HG03025 (cell line): ENCODE results near the gene KLF13.

Source experiments
- ATAC-seq: cut with Tn5 transposase; IDR thresholded peaks from one replicate; pipeline ENCODE4 v1.9.1; 2021; ENCODE audit warnings: mild to moderate bottlenecking, moderate library complexity; ENCODE audit not compliant: unreplicated experiment, low FRiP score

KLF13 gene

DNA sequence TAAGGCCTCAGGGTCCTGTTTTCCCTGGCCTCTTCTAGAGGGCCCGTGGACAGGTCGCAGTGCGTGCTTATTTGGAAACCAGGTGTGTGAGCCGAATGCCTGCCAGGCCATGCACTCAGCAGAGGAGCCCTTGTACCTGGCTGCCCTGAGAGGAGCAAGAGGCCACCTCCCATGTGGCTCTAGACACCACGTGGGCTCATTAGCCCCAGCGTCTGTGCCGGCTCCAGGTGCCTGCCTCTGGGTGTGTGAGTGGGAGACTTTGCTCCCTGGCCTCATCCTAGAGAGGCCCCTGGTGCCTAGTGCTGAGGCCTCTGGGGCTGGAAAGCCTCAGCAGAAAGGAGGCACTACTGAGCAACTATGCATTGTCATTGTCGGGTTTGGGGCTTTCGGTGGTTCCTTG, 50.4 kb downstream of the KLF13 start:
- no peak for ATAC-seq

DNA sequence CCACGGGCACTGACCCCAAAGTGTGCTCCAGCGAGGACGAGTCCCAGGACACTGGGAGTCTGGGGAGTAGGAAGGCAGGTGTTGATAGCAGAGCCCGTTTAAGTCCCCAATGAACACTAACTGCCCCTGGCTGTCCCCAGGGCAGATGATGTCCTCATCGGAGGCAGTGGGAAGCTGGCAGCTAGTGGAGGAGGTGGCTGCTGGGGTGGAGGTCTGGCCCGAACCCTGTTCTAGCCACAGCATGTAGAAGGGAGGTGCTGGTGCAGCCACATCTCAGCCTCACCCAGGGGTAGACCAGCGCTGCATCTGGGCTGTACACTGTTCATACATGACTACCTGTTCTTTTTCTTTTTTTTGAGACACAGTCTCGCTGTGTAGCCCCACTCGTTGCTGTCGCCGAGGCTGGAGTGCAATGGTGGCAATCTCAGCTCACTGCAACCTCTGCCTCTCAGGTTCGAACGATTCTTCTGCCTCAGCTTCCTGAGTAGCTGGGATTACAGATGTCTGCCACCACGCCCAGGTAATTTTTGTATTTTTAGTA, 51.8 kb downstream of the KLF13 start:
- ATAC-seq: no peak

DNA sequence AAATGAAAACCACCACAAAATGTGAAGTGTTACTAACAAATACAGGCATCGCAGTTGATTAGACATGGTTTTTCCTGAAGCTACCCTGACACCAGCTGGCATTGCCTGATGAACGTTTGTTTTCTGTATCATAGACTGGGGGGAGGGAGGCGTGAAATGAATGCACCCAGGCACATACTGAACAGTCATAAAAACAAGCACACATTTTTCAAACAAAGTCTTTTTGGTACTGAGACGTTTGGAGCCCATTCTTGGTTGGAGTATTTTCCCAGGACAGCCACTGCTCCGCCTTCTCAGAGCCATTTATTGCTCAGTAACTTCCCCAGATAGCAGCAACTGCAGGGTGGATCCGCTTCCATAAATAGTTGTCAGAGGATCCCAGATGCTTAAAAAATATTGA, 52.4 kb downstream of the KLF13 start:
- ATAC-seq: no peak

DNA sequence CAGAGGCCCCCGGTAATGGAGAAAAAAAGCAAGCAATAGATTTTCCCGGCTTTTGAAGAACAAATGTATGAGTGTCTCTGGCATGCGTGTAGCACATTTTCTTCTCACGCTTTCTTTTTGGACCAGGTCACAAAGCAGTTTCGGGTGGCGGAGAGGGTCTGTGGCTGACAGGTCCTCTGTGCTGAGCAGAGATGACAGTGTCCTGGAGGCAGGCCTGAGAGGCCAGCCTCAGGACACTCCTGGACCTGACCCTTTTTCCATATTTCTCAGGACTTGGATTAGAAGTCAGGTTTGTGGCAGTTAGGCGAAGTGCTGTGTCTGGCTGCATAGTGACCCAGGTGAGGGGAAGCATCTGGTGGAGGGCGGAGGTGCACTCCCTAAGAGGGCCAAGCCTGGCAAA, 52.9 kb downstream of the KLF13 start:
- ATAC-seq: no peak

DNA sequence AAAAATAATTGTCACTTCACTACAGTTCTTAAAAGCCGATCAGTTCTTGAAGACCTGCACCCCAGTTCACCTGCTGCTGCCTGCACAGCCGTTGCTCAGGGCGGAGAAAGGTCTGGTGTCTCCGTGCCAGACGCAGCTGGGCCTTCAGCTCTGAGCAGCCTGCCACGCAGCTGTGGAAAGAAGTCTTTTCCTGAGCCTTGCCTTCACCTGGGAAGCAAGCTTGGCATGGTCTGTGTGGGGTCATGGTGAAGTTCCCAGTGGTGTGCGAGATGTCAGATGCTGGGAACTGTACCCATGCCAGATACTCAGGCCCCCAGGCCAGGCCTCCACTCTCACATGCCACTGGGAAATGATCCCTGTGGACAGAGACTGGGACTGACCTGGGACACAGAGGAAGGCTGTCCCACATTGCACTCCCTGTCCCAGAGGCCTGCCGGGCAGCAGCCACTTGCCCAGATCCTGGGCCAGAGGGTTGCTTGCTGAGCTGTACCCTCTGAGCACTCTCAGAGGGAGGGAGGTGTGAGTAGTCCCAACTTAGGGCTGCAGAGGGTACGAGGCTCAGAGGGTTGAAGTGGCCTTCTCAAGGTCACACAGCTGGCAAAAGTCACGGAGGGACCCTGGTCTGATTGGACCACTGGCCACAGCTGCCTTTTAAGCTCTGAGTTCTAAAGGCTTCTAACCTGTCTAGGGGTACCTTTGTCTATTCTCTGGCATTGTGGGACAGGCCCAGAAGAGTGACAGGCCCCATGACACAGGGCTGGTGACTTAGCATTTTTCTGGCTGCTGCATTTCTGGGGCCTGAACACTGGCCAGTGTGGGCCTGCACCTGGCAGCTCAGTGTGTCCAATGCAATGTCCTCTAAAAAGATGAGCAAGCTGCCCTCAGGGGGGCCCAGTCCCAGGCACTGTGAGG, 55.4 kb downstream of the KLF13 start:
- ATAC-seq: no peak

DNA sequence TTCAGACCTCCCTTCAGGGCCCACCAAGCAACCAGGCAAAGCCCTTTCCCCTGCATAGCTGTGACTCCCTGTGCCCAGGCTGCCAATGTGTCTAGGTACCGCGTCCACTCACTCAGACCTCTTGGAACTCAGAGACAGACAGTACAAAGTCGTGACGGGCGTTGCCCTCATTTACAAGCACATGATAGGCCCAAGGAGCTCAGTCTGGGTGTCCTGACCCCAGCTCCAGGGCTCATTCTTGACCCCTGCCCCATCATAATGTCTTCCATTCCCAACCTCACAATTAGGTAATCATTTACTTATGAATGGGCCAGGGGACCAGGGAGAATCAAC, 56.0 kb downstream of the KLF13 start:
- no peak for ATAC-seq

DNA sequence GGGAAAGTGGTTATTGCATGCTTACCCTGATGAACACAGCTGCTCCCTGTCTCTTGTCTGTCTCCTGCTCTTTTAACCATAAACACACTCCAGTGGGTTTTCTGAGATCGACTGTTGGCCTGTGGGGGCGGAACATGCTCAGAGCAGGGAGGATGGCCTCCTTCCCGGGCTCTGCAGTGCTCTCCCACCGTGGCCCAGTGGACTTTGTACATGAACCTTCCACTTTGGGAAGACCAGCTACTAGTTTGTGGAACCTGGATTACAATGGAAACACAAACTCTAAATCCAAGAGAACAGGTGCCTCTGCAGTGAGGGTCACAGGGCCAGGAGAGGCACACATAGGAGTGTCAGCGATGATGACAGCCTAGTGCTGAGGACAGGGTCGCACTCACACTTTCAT, 56.5 kb downstream of the KLF13 start:
- no peak for ATAC-seq

DNA sequence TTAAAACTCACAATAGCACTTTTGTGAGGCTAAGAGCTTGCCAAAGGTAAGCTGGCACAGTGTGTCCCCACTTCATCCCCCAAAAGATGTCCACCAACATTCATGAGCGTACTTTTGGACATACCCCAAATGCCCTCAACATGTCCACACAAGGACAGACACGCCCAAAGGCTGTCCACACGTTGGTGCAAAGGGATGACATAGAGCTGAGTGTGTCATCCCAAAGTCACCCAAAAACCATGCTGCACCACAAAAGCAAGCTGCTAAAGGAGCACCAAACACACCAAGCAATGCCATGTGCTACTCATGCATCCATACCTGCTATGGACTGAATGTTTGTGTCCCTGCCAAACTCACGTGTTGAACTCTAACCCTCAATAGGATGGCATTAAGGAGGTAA, 57.9 kb downstream of the KLF13 start:
- ATAC-seq: no peak

DNA sequence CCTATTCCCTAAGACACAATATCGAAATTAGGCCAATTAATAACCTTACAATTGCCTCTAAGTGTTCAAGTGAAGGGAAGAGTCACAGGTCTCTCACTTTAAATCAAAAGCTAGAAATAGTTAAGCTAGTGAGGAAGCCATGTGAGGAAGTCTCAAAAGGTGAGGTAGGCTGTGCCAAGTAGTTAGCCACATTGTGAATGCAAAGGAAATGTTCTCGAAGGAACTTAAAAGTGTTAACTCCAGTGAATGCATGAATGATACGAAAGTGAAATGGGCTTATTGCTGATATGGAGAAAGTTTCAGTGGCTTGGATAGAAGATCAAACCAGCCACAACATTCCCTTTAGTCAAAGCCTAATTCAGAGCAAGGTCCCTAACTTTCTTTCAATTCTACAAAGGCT, 59.1 kb downstream of the KLF13 start:
- ATAC-seq: no peak

DNA sequence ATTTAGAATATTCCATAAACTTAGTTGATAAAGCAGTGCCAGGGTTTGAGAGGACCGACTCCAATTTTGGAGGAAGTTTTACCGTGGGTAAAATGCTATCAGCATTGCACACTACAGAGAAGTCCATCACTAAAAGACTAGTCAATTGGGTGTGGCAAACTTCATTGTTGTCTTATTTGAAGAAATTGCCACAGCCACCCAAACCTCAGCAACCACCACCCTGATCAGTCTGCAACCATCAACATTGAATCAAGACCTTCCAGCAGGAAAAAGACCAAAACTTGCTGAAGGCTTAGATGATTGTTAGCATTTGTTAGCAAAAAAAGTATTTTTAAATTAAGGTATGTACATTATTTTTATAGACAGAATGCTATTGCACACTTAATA, 60.5 kb downstream of the KLF13 start:
- ATAC-seq: no peak

DNA sequence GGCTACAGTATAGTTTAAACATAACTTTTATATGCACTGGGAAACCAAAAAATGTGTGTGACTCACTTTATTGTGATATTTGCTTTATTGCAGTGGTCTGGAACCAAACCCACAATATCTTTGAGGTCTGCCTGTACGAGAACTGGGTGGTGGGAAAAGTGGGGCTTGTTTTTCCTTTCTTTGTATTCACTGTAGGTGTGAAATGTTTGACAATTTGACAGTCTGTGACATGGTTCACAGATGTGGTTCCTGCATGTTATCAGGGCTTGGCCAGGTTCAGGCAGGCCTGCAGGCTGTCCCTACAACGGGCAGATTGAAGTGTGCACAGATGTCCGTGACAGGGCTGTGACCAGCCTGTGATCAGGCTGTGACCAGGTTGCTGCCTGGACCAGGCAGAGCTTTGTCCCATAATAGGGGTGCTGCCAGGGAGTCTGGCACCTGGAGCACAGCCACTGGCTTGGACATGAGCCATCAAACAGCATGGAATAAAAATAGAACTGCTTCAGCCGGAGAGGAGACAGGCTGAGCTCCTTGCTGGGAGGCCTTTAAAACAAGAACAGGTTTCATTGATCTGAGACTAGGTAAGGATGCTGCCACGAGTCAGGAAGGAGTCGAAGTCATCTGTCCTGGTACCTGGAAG, 61.0 kb downstream of the KLF13 start:
- ATAC-seq: no peak

DNA sequence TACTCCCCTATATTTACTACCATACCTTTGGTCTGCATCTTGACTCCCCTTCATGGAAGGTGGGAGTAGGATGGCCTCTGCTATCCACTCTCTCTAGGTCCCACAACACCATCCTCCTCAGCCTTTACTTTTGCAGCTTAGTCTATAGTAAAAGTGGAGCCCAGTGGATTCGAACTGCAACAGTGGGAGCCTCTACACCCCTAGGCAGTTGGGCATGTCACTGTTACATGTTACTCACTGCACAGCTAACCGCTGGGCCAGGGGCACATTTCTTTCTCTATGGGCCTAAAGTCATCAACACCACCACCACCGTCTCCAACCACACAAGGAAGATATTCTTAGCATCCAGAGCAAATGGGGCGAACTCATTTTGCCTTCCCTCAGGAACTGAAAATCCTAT, 62.9 kb downstream of the KLF13 start:
- ATAC-seq: no peak

DNA sequence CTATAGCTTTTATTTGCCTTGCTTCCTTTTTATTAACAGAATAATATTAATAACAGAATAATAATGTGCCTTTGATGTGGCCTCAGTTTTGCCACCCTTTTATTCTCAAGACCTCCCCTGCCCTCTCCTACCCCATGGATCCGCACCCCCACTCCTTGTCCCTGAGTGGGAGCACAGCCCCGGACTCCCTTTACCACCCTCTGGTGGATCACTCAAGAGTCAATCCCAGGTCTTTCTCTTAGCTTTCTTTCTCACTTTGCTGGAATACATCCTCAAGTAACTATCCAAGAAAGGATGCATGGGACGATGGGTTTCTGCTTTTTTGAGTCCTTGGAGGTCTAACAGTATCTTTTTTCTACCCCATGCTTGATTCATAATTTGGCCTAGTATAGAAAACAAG, 63.4 kb downstream of the KLF13 start:
- no peak for ATAC-seq

DNA sequence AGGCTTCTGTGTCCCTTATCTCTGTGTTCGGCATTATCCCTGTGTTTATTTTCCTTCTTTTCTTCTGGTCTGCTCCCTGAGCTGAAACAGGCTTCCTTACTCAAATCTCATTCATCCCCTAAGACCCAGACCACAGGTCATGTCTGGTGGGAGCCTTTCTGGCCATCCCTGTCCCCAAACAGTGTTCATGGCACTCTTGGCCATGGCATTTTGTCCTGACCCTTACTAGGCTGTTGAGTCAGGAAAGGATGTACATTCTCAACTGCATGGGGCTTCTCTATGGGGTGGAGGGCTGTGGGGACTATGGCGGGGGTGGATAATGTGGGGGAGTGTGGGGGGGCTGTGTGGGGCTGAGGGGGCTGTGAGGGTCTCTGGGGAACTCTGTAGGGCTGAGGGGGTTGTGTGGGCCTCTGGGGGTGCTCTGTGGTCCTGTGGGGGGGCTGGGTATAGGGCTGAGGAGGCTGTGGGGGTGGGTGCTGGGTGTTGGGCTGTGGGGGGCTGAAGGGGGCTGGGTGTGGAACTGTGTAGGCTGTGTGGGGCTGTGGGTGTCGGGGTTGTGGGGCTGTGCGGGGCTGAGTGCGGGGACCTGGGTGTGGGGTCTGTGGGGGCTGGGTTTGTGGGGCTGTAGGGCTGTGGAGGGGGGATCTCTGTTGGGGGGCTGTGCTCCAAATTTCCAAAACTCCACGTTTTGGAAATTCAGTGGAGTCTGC, 64.3 kb downstream of the KLF13 start:
- no peak for ATAC-seq

DNA sequence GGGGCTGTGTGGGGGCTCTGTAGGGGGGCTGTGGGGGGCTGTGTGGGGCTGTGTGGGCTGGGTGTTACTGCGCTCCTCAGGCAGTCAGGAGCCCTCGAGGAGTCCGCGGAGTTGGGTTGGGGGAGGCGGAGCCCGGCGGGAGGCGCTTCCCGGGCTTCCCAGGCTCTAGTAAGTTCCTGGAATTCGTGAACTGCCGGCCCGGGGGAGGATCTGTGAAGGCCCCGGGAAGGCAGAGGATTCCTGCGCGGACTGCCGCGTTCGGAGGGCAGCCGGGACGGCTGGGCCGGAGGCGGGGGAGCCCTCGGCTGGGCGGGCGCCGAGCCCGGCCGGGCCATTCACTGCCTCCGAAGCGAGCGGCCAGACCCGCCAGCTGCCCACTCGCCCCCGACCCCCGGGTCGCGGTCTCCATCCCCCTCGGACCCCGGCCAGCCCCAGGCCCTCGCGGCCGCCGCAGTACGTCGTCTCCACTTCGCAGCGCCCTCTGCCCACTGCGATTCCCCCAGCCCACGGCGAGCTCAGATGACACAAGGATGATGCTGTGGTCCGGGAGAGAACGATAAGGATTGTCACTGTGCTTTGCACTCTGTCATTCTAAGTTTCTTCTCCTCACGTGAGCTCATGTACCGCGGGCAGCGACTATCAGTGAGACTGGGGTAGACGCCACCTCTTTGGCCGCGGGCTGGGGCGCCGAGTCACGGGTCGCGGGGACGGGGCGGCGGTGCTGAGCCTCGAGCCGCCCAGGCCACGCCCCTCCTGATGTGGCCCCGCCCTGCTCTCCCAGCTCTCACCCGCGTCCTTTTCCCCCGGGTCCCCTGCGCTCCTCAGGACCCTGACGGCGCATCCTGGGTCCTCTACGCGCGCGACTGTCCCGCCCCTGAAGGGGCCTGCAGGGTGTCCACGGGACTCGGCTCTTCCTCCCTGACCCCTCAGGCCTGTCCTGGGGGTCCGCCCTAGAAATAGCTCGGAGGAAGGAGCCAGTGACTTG, 65.3 kb downstream of the KLF13 start:
- ATAC-seq: peak; percentile 92

DNA sequence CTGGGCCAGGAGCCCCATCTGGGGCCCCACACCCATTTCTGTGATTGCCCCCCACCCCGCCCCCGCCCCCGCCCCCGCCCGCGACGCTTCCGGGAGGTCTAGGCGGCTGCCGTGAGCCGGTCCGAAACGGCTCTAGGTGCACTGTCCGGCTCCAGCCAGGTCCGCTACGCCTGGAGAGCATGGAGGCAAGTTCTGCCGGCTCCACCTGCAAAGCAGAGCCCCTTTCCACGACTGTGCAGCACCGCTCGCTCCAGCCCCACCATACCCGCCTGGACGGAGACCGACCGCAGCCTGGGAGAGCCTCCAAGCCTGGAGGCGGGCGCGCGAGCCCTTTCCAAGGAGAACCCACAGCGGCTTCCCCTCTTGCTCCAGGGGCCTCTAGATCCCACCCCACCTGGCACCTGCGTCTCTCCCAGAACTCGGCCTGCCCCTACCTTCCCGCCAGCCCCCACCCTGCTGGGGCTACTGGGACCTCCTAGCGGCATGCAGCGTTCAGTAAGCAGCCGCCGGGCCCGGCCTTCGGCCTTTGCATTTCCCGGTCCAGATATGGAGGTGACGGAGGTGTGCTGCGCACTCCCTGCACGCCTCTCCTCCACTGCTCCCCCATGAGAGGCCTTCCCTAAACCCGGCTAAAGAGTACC, 66.2 kb downstream of the KLF13 start:
- peak; percentile 26 for ATAC-seq

DNA sequence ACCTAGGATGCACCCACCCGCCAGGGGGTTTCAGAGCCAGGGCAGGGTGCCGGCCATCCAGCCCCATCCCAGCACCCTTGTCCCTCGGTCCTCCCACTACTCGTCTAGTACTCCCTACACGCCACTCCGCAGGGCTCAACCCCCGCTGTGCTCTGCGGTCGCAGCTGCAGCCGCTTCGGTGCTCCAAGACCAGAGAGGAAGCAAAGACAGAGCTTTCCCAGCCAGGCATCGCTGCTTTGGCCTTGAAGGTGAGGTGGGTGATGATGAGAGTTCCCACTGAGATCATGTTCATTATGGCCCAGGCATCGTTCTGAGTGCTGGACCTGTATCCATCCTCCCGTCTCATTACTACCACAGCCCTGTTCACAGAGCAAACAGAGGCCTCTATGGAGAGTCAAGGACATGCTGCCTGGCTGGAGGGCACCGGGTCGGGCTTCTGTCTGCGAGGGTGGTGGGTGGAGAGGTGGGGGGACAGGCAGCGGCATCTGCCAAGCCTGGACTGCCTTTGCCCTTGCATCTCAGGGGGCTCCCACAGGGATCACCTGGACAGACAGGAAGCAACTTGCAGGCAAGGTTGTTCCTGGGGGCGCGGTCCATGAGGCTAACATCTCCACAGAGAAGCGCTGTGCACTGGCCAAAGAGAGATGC, 66.9 kb downstream of the KLF13 start:
- ATAC-seq: no peak

DNA sequence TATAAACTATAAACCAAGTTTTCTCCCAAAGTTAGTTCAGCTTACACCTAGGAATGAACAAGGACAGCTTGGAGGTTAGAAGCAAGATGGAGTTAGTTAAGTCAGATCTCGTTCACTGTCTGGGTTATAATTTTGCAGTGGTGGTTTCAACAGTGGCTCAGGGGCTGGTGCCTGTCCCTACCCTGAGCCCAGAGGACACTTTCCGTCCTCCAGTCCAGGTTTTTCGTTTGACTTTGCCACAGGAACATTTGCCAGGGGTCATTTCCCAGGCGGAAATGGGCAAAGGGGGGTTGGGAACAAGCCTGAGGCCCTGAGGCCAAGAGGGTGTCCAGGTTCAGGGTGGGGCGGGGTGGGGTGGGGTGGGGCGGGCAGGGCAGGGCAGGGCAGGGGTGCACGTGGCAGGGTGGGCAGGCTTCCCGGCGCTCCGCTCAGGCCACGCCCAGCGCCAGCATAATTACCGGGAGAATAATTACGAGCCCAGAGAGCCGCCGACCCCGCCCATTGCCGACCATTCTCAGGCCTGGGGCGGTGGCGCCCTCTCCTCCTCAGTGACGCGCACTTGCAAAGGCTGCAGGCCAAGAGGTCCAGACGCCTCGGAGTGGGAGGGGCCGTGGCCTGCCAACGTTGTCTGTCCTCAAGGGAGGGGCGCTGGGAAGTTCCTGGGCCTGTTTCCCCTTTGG, 70.4 kb downstream of the KLF13 start:
- no peak for ATAC-seq
